ENCODE data around the gene PDIA4. TPM values are rescaled to one million over a fixed set of nuclear protein-coding genes. Genes with fewer than 3 reads are reported as not detected.
A peak's percentile ranks its signal among the peaks of the same experiment; 100 is the strongest.

Gene PDIA4
- total and polyA plus RNA-seq, 11 donors, result 8.4 to 84.4 (median 33.1) TPM

GRCh38 chr7:148978091-148978490 is 50.2 kb downstream of the PDIA4 start:
- WGBS, 4 donors, result 27 to 43% (median 38%) methylated on average over 8 of the region's 8 CpGs
- peaks cover 0 to 18% (median 0%) of the 10 kb centered on the region in 9 donors for H3K27me3 ChIP-seq

GRCh38 chr7:148975896-148976295 is 52.4 kb downstream of the PDIA4 start:
- no peak for ATAC-seq
- no peak for DNase-seq
- no peaks in the 10 kb centered on the region for H3K4me1 ChIP-seq
- H3K27ac ChIP-seq, result no peak overlapping the region
- H3K4me3 ChIP-seq, result no peak overlapping the region
- TF ChIP-seq CTCF (IDR thresholded peaks at IDR 0.05) (no peak), POLR2A (IDR thresholded peaks at IDR 0.05) (no peak)
- H3K36me3 ChIP-seq, result no peaks in the 10 kb centered on the region
- peaks cover 0 to under 1% (median 0%) of the 10 kb centered on the region in 12 donors for H3K9me3 ChIP-seq
- 60 to 90% (median 76%) methylated on average over 3 of the region's 3 CpGs for WGBS, 4 donors
- H3K27me3 ChIP-seq, result peaks cover 0 to 18% (median 0%) of the 10 kb centered on the region in 9 donors
- intact Hi-C loops (cut with DNase I), result no loop called here

More at GRCh38 chr7:148978091-148978490, 50.2 kb downstream of the PDIA4 start:
- no peak overlapping the region for H3K27ac ChIP-seq
- TF ChIP-seq CTCF (IDR thresholded peaks at IDR 0.05) (no peak), POLR2A (IDR thresholded peaks at IDR 0.05) (no peak)
- peaks cover 0 to 8% (median 4%) of the 10 kb centered on the region in 12 donors for H3K4me1 ChIP-seq
- no peak for ATAC-seq
- intact Hi-C loops (cut with DNase I), result no loop called here
- H3K36me3 ChIP-seq, result no peaks in the 10 kb centered on the region
- H3K4me3 ChIP-seq, result no peak overlapping the region
- DNase-seq, result no peak
- peaks cover 0 to 4% (median 0%) of the 10 kb centered on the region in 12 donors for H3K9me3 ChIP-seq

- TF ChIP-seq CTCF (IDR thresholded peaks at IDR 0.05) (no peak), POLR2A (IDR thresholded peaks at IDR 0.05) (no peak)
- Histone ChIP-seq H3K27ac (no peak overlapping the region), H3K27me3 (peaks cover 0 to 16% (median 0%) of the 10 kb centered on the region in 9 donors), H3K36me3 (no peaks in the 10 kb centered on the region), H3K4me1 (no peaks in the 10 kb centered on the region), H3K4me3 (no peak overlapping the region), H3K9me3 (no peaks in the 10 kb centered on the region)
- DNase-seq (no peak), ATAC-seq (no peak)
- intact Hi-C loops (cut with DNase I), result no loop called here
- WGBS, 4 donors, result 62 to 76% (median 69%) methylated on average over 6 of the region's 6 CpGs
These were observed 55.0 kb downstream of the PDIA4 start for GRCh38 chr7:148973256-148973655.

GRCh38 chr7:148972375-148972774 is 55.9 kb downstream of the PDIA4 start:
- ATAC-seq (peak in 1 of 4 donors; percentile 24), DNase-seq (no peak)
- H3K4me1 ChIP-seq, result no peaks in the 10 kb centered on the region
- no peak overlapping the region for H3K27ac ChIP-seq
- no peaks in the 10 kb centered on the region for H3K9me3 ChIP-seq
- intact Hi-C loops (cut with DNase I), result no loop called here
- peaks cover 0 to 14% (median 0%) of the 10 kb centered on the region in 9 donors for H3K27me3 ChIP-seq
- 76 to 82% (median 79%) methylated on average over 7 of the region's 7 CpGs for WGBS, 4 donors
- TF ChIP-seq CTCF (IDR thresholded peaks at IDR 0.05) (no peak), POLR2A (IDR thresholded peaks at IDR 0.05) (no peak)
- no peaks in the 10 kb centered on the region for H3K36me3 ChIP-seq
- no peak overlapping the region for H3K4me3 ChIP-seq

All from heart left ventricle (tissue), 16 donors.